HepG2 (cell line): ENCODE results near the gene TRPV6. TPM values are rescaled to one million over a fixed set of nuclear protein-coding genes. Genes with fewer than 3 reads are reported as not detected.

Source experiments
- NKX3-1 ChIP-seq: sonication (generic); formaldehyde crosslinking; IDR thresholded peaks from 2 replicates; pipeline ENCODE4 v1.5.0; 2020; ENCODE audit warnings: missing genetic modification reagents
- THAP11 ChIP-seq: IDR thresholded peaks from 2 replicates; pipeline ENCODE4 v1.6.1; 2016; ENCODE audit warnings: missing biosample characterization, missing genetic modification reagents
- ZNF33B ChIP-seq: sonication (generic); formaldehyde crosslinking; IDR thresholded peaks from 2 replicates; pipeline ENCODE4 v1.5.1; 2020; ENCODE audit warnings: mild to moderate bottlenecking, missing genetic modification reagents
- ZNF354B ChIP-seq: sonication (generic); formaldehyde crosslinking; IDR thresholded peaks from 2 replicates; pipeline ENCODE4 v1.8.0; 2022; ENCODE audit warnings: mild to moderate bottlenecking, missing genetic modification reagents
- ZUFSP ChIP-seq: sonication (generic); formaldehyde crosslinking; IDR thresholded peaks from 2 replicates; pipeline ENCODE4 v1.9.0; 2021; ENCODE audit warnings: missing genetic modification reagents, mild to moderate bottlenecking, borderline replicate concordance
- polyA plus RNA-seq, 8 experiments: library from polyadenylated mRNA; depleted of rRNA in 3 of 8; stranded (reverse) in 7 of 8; unstranded in 1 of 8; fragments of >200 nt; fragmentation: Illumina TruSeq in 4 of 8; extraction: Trizol in 4 of 8; gene quantifications; 2 replicates each; pipeline versions ENCODE4 v1.2.1 to v1.2.3, GENCODE V29; 2011 to 2016; ENCODE audit warnings: low read depth in 4 of 8, missing spikeins in 1 of 8, mixed read lengths in 1 of 8; ENCODE audit not compliant: insufficient read depth in 1 of 8
- total RNA-seq, 5 experiments: library from RNA; depleted of rRNA; stranded (reverse); fragments of >200 nt; fragmentation: Illumina TruSeq; extraction: Trizol; gene quantifications; 2 replicates each; pipeline ENCODE4 v1.2.3, GENCODE V29; 2016; ENCODE audit warnings: low read depth in 1 of 5
- TF ChIP-seq, protein P1 (sequence below): sonication (generic); formaldehyde crosslinking; IDR thresholded peaks from 2 replicates; pipeline ENCODE4 v1.4.0; 2020; ENCODE audit warnings: missing genetic modification reagents
- TF ChIP-seq, protein P2 (sequence below): sonication (generic); formaldehyde crosslinking; IDR thresholded peaks from 2 replicates; pipeline ENCODE4 v1.4.0; 2020; ENCODE audit warnings: mild to moderate bottlenecking, low read depth, missing genetic modification reagents

TRPV6 gene
- total and polyA plus RNA-seq, 2 of the 13 experiments (the other 11 are each of a cell fraction or from before 2014, with no cell fraction given) = not detected

DNA sequence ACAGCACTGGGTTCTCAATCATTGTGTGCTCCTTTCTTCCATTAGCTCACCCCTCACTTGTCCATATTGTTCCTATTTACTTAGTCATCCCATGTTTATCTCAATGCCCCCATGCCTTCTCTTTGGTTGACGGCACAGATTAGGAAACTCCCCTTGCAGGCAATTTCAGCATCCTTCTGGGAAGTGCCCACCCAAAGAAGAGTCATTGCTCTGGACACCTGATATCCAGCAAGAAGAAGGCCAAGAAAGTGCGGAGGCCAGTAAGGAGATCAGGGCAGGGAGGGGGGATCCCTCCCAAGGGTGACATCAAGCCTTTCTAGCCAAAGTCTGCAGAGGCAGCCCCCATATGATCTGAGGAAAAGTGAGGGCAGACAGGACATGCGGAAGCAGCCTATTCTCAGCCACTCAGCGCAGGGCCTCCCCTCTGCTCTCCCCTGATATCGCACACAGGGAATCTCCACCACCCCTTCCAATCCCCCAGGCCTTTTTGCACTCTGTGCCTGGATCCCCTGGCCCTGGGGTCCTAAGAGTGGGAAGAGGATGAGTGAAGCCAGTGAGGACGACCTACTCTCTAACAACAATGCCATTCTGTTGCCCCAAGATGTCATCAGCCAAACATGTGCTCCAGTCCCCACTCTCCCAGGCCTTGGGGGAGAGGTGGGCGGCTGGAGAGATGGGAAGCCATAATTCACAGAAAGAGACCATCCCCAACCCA is 1.8 kb downstream of the TRPV6 start (continued):
- TF ChIP-seq THAP11 = no peak
- no peak for TF ChIP-seq NKX3-1 (CRISPR knock-in tag)
- no peak for TF ChIP-seq ZNF33B (CRISPR knock-in tag)
- no peak for TF ChIP-seq ZNF354B (CRISPR knock-in tag)
- TF ChIP-seq, protein P1, sequence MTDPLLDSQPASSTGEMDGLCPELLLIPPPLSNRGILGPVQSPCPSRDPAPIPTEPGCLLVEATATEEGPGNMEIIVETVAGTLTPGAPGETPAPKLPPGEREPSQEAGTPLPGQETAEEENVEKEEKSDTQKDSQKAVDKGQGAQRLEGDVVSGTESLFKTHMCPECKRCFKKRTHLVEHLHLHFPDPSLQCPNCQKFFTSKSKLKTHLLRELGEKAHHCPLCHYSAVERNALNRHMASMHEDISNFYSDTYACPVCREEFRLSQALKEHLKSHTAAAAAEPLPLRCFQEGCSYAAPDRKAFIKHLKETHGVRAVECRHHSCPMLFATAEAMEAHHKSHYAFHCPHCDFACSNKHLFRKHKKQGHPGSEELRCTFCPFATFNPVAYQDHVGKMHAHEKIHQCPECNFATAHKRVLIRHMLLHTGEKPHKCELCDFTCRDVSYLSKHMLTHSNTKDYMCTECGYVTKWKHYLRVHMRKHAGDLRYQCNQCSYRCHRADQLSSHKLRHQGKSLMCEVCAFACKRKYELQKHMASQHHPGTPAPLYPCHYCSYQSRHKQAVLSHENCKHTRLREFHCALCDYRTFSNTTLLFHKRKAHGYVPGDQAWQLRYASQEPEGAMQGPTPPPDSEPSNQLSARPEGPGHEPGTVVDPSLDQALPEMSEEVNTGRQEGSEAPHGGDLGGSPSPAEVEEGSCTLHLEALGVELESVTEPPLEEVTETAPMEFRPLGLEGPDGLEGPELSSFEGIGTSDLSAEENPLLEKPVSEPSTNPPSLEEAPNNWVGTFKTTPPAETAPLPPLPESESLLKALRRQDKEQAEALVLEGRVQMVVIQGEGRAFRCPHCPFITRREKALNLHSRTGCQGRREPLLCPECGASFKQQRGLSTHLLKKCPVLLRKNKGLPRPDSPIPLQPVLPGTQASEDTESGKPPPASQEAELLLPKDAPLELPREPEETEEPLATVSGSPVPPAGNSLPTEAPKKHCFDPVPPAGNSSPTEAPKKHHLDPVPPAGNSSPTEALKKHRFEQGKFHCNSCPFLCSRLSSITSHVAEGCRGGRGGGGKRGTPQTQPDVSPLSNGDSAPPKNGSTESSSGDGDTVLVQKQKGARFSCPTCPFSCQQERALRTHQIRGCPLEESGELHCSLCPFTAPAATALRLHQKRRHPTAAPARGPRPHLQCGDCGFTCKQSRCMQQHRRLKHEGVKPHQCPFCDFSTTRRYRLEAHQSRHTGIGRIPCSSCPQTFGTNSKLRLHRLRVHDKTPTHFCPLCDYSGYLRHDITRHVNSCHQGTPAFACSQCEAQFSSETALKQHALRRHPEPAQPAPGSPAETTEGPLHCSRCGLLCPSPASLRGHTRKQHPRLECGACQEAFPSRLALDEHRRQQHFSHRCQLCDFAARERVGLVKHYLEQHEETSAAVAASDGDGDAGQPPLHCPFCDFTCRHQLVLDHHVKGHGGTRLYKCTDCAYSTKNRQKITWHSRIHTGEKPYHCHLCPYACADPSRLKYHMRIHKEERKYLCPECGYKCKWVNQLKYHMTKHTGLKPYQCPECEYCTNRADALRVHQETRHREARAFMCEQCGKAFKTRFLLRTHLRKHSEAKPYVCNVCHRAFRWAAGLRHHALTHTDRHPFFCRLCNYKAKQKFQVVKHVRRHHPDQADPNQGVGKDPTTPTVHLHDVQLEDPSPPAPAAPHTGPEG = no peak
- no peak for TF ChIP-seq ZUFSP
- TF ChIP-seq, protein P2, sequence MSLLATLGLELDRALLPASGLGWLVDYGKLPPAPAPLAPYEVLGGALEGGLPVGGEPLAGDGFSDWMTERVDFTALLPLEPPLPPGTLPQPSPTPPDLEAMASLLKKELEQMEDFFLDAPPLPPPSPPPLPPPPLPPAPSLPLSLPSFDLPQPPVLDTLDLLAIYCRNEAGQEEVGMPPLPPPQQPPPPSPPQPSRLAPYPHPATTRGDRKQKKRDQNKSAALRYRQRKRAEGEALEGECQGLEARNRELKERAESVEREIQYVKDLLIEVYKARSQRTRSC (CRISPR knock-in tag) = no peak
